Measurements from ENCODE around the gene NCCRP1.

DNA sequence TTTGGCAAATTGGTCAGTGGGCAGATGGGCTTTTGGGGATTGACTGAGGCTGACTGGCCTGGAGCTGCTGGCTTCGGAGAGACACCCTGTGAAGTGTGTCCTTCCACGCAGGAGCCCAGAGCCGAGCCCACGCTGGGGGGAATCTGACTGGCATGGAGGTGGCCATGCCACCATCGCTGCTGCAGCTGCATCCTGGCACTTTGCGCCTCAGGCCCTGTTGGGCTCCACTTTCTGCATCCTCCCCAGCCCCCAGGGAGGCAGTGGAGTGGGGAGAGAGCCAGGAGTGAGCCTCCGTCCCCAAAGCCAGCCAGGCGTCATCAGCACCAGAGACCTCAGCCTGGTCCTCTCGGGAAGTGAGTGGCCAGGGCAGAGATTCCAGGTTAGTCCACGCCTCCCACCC lies 17.0 kb upstream of the NCCRP1 start:
- TF ChIP-seq, protein P1, sequence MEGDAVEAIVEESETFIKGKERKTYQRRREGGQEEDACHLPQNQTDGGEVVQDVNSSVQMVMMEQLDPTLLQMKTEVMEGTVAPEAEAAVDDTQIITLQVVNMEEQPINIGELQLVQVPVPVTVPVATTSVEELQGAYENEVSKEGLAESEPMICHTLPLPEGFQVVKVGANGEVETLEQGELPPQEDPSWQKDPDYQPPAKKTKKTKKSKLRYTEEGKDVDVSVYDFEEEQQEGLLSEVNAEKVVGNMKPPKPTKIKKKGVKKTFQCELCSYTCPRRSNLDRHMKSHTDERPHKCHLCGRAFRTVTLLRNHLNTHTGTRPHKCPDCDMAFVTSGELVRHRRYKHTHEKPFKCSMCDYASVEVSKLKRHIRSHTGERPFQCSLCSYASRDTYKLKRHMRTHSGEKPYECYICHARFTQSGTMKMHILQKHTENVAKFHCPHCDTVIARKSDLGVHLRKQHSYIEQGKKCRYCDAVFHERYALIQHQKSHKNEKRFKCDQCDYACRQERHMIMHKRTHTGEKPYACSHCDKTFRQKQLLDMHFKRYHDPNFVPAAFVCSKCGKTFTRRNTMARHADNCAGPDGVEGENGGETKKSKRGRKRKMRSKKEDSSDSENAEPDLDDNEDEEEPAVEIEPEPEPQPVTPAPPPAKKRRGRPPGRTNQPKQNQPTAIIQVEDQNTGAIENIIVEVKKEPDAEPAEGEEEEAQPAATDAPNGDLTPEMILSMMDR (IDR thresholded peaks at IDR 0.05), result no peak
- no peak for TF ChIP-seq POLR2A (IDR thresholded peaks at IDR 0.05)

Measured in thyroid gland (tissue), 4 donors.